HepG2 (cell line): ENCODE results near the gene MYO7B. TPM values are rescaled to one million over a fixed set of nuclear protein-coding genes. Genes with fewer than 3 reads are reported as not detected.

Source experiments
- AGO1 ChIP-seq: fragments of 200-400 bp; formaldehyde crosslinking; IDR thresholded peaks from 2 replicates; pipeline ENCODE4 v1.6.1; 2017; ENCODE audit warnings: mild to moderate bottlenecking, low read depth, low read length, moderate library complexity; ENCODE audit not compliant: poor library complexity, severe bottlenecking
- ATM ChIP-seq: fragments of 450-650 bp; IDR thresholded peaks from 2 replicates; pipeline ENCODE4 v1.7.1; 2017; ENCODE audit warnings: mild to moderate bottlenecking, borderline replicate concordance
- BCL6 ChIP-seq: IDR thresholded peaks from 2 replicates; pipeline ENCODE4 v1.6.1; 2016; ENCODE audit warnings: missing genetic modification reagents, missing compliant biosample characterization
- GLI4 ChIP-seq: sonication (generic); formaldehyde crosslinking; IDR thresholded peaks from 2 replicates; pipeline ENCODE4 v1.5.1; 2020; ENCODE audit warnings: missing genetic modification reagents, mild to moderate bottlenecking, moderate library complexity, borderline replicate concordance
- HDAC1 ChIP-seq: sonication (generic); formaldehyde crosslinking; IDR thresholded peaks from 2 replicates; pipeline ENCODE4 v1.5.1; 2020; ENCODE audit warnings: mild to moderate bottlenecking, missing genetic modification reagents
- HNRNPL ChIP-seq: fragments of 200-400 bp; formaldehyde crosslinking; IDR thresholded peaks from 2 replicates; pipeline ENCODE4 v1.6.1; 2017; ENCODE audit warnings: mild to moderate bottlenecking, low read depth, low read length
- LCORL ChIP-seq, 2 experiments: fragments of 450-650 bp in 1 of 2; sonication (generic) in 1 of 2; formaldehyde crosslinking in 1 of 2; IDR thresholded peaks; 2 replicates each; pipeline versions ENCODE4 v1.5.0 to v1.6.1; 2017 to 2020; ENCODE audit warnings: antibody characterized with exemption in 1 of 2, missing genetic modification reagents in 1 of 2
- MTA1 ChIP-seq: sonication (generic); formaldehyde crosslinking; IDR thresholded peaks from 2 replicates; pipeline ENCODE4 v1.4.0; 2020; ENCODE audit warnings: missing genetic modification reagents, mild to moderate bottlenecking, borderline replicate concordance
- NFKBIZ ChIP-seq: IDR thresholded peaks from 2 replicates; pipeline ENCODE4 v1.6.1; 2018; ENCODE audit warnings: missing genetic modification reagents, missing compliant biosample characterization
- NR2F1 ChIP-seq, 2 experiments: fragments of 450-650 bp in 1 of 2; formaldehyde crosslinking in 1 of 2; IDR thresholded peaks; 2 replicates each; pipeline versions ENCODE4 v1.5.0 to v1.6.1; 2016 to 2020; ENCODE audit warnings: mild to moderate bottlenecking in 1 of 2, missing compliant biosample characterization in 1 of 2, missing genetic modification reagents in 1 of 2, moderate library complexity in 1 of 2
- PCBP1 ChIP-seq: fragments of 200-400 bp; formaldehyde crosslinking; IDR thresholded peaks from 2 replicates; pipeline ENCODE4 v1.6.1; 2017; ENCODE audit warnings: mild to moderate bottlenecking, low read depth, low read length, borderline replicate concordance
- REL ChIP-seq: sonication (generic); formaldehyde crosslinking; conservative IDR thresholded peaks from 2 replicates; pipeline ENCODE4 v1.8.0; 2022; ENCODE audit warnings: mild to moderate bottlenecking, missing genetic modification reagents, moderate library complexity
- RFX1 ChIP-seq: fragments of 450-650 bp; IDR thresholded peaks from 2 replicates; pipeline ENCODE4 v1.6.1; 2017
- RXRA ChIP-seq: sonication (generic); formaldehyde crosslinking; IDR thresholded peaks from 2 replicates; pipeline ENCODE4 v1.5.1; 2020; ENCODE audit warnings: missing genetic modification reagents
- SOX13 ChIP-seq, 3 experiments: fragments of 450-650 bp in 1 of 3; sonication (generic) in 1 of 3; formaldehyde crosslinking in 1 of 3; IDR thresholded peaks in 2 of 3; conservative IDR thresholded peaks in 1 of 3; 2 replicates each; pipeline versions ENCODE4 v1.5.0 to v1.6.1; 2016 to 2020; ENCODE audit warnings: antibody characterized with exemption in 1 of 3, mild to moderate bottlenecking in 1 of 3, missing compliant biosample characterization in 1 of 3, missing genetic modification reagents in 1 of 3, moderate library complexity in 1 of 3
- TEAD3 ChIP-seq: optimal IDR thresholded peaks from 2 replicates; pipeline ENCODE3; 2016; ENCODE audit warnings: borderline replicate concordance
- ZBTB38 ChIP-seq: sonication (generic); formaldehyde crosslinking; IDR thresholded peaks from 2 replicates; pipeline ENCODE4 v1.5.1; 2020; ENCODE audit warnings: mild to moderate bottlenecking, missing genetic modification reagents
- ZMAT3 ChIP-seq: sonication (generic); formaldehyde crosslinking; conservative IDR thresholded peaks from 2 replicates; pipeline ENCODE4 v1.7.0; 2021; ENCODE audit warnings: missing genetic modification reagents
- ZMYM3 ChIP-seq: sonication (generic); formaldehyde crosslinking; IDR thresholded peaks from 2 replicates; pipeline ENCODE4 v1.5.1; 2020; ENCODE audit warnings: mild to moderate bottlenecking, missing genetic modification reagents
- ZMYM4 ChIP-seq: sonication (generic); formaldehyde crosslinking; IDR thresholded peaks from 2 replicates; pipeline ENCODE4 v1.8.1; 2023; ENCODE audit warnings: mild to moderate bottlenecking, missing genetic modification reagents
- ZNF446 ChIP-seq: sonication (generic); formaldehyde crosslinking; IDR thresholded peaks from 2 replicates; pipeline ENCODE4 v1.5.0; 2020; ENCODE audit warnings: mild to moderate bottlenecking, missing genetic modification reagents
- ZNF761 ChIP-seq: sonication (generic); formaldehyde crosslinking; conservative IDR thresholded peaks from 2 replicates; pipeline ENCODE4 v1.4.0; 2020; ENCODE audit warnings: mild to moderate bottlenecking, missing genetic modification reagents
- ZNF776 ChIP-seq: sonication (generic); formaldehyde crosslinking; IDR thresholded peaks from 2 replicates; pipeline ENCODE4 v1.4.0; 2020; ENCODE audit warnings: mild to moderate bottlenecking, missing genetic modification reagents
- polyA plus RNA-seq, 8 experiments: library from polyadenylated mRNA; depleted of rRNA in 3 of 8; stranded (reverse) in 7 of 8; unstranded in 1 of 8; fragments of >200 nt; fragmentation: Illumina TruSeq in 4 of 8; extraction: Trizol in 4 of 8; gene quantifications; 2 replicates each; pipeline versions ENCODE4 v1.2.1 to v1.2.3, GENCODE V29; 2011 to 2016; ENCODE audit warnings: low read depth in 4 of 8, missing spikeins in 1 of 8, mixed read lengths in 1 of 8; ENCODE audit not compliant: insufficient read depth in 1 of 8
- total RNA-seq, 5 experiments: library from RNA; depleted of rRNA; stranded (reverse); fragments of >200 nt; fragmentation: Illumina TruSeq; extraction: Trizol; gene quantifications; 2 replicates each; pipeline ENCODE4 v1.2.3, GENCODE V29; 2016; ENCODE audit warnings: low read depth in 1 of 5
- TF ChIP-seq, protein P1 (sequence below): sonication (generic); formaldehyde crosslinking; conservative IDR thresholded peaks from 2 replicates; pipeline ENCODE4 v1.4.0; 2020; ENCODE audit warnings: mild to moderate bottlenecking, missing genetic modification reagents, moderate library complexity

MYO7B gene
- total and polyA plus RNA-seq, 2 of the 13 experiments (the other 11 are each of a cell fraction or from before 2014, with no cell fraction given), result not detected

DNA sequence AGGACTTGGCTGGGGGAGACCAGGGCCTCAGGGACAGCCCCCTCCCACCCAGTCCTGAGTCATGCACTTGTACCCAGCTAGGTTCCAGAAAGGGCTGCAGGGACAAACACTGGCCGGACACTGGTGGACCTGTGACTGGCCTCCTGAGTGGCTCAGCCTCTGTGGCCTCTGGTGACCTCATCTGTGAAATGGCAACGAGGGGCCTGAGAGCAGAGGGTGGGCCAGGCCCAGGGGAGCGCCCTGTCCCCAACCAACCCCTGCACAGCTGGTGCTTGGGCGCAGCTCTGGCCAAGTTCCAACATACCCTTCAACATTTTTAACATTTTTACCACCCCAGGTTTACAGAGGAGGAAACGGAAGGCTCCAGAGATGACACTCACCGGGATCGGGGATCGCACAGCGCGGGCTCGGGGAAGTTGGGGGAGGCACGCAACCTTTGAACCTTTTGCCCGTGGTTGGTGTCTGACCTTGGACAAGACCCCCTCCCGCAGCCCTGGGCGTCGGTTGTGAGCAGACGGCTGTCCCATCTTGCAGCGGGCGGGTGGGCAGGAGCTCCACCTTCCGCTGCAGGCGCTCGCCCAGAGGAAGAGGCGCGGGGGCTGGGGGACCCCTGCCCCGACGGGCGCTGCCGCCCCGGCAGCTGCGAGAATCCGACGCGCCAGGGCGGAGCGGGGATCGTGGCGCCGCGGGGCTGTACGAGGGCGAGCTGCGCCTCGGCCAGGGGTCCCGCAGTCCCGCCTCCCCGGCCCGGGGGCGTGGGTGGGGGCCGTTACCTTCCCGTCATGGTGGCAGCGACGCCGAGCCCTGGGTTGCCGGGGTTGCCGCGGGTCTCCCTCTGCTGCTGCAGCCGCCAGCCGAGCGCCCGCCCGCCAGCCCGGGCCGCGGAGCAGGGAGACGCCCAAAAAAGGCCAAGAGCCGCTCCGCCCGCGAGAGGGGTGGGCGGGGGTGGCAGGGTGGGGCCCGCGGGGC, 139.0 kb downstream of the MYO7B start (continued):
- TF ChIP-seq HDAC1, result 0 out of 2 replicates have a peak, but pooled peaks have one; percentile 26
- TF ChIP-seq ZMYM3, result 0 out of 2 replicates have a peak, but pooled peaks have one; percentile 36
- TF ChIP-seq BCL6 (CRISPR knock-in tag), result 0 out of 2 replicates have a peak, but pooled peaks have one; percentile 8
- TF ChIP-seq TEAD3 (CRISPR knock-in tag), result peak; percentile 59
- TF ChIP-seq ZMYM4, result peak; percentile 53
- peak; percentile 27; the same call in 1 of the 2 replicates for TF ChIP-seq MTA1
- 0 out of 2 replicates have a peak, but pooled peaks have one; percentile 19 for TF ChIP-seq HNRNPL
- no peak for TF ChIP-seq ATM
- 0 out of 2 replicates have a peak, but pooled peaks have one; percentile 59 for TF ChIP-seq NFKBIZ (CRISPR knock-in tag)
- TF ChIP-seq ZNF761 (CRISPR knock-in tag), result 0 out of 2 replicates have a peak, but pooled peaks have one; percentile 61
- TF ChIP-seq ZNF776, result peak; percentile 77; the same call in 1 of the 2 replicates
- TF ChIP-seq PCBP1, result 0 out of 2 replicates have a peak, but pooled peaks have one; percentile 41
- TF ChIP-seq RFX1, result no peak
- TF ChIP-seq SOX13 (IDR thresholded peaks at IDR 0.05), result no peak
- TF ChIP-seq SOX13 (CRISPR knock-in tag; conservative IDR thresholded peaks at IDR 0.05 in 1 of 2, IDR thresholded peaks at IDR 0.05 in 1 of 2), result 0 out of 4 replicates have a peak, but pooled peaks of 1 of the 2 experiments have one; percentile 13
- no peak for TF ChIP-seq AGO1
- TF ChIP-seq, protein P1, sequence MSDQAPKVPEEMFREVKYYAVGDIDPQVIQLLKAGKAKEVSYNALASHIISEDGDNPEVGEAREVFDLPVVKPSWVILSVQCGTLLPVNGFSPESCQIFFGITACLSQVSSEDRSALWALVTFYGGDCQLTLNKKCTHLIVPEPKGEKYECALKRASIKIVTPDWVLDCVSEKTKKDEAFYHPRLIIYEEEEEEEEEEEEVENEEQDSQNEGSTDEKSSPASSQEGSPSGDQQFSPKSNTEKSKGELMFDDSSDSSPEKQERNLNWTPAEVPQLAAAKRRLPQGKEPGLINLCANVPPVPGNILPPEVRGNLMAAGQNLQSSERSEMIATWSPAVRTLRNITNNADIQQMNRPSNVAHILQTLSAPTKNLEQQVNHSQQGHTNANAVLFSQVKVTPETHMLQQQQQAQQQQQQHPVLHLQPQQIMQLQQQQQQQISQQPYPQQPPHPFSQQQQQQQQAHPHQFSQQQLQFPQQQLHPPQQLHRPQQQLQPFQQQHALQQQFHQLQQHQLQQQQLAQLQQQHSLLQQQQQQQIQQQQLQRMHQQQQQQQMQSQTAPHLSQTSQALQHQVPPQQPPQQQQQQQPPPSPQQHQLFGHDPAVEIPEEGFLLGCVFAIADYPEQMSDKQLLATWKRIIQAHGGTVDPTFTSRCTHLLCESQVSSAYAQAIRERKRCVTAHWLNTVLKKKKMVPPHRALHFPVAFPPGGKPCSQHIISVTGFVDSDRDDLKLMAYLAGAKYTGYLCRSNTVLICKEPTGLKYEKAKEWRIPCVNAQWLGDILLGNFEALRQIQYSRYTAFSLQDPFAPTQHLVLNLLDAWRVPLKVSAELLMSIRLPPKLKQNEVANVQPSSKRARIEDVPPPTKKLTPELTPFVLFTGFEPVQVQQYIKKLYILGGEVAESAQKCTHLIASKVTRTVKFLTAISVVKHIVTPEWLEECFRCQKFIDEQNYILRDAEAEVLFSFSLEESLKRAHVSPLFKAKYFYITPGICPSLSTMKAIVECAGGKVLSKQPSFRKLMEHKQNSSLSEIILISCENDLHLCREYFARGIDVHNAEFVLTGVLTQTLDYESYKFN (CRISPR knock-in tag), result peak; percentile 69
- no peak for TF ChIP-seq REL (CRISPR knock-in tag)
- peak; percentile 73 for TF ChIP-seq RXRA (CRISPR knock-in tag)
- 0 out of 2 replicates have a peak, but pooled peaks have one; percentile 36 for TF ChIP-seq GLI4 (CRISPR knock-in tag)
- TF ChIP-seq ZBTB38 (CRISPR knock-in tag), result peak; percentile 42; the same call in 1 of the 2 replicates
- no peak for TF ChIP-seq LCORL (IDR thresholded peaks at IDR 0.05)
- peak; percentile 75 for TF ChIP-seq LCORL (CRISPR knock-in tag; IDR thresholded peaks at IDR 0.05)
- TF ChIP-seq NR2F1 (CRISPR knock-in tag; IDR thresholded peaks at IDR 0.05), result peak in 1 of 2 experiments; percentile 45; a peak in 2 of 4 replicates
- no peak for TF ChIP-seq ZNF446 (CRISPR knock-in tag)
- 0 out of 2 replicates have a peak, but pooled peaks have one; percentile 23 for TF ChIP-seq ZMAT3 (CRISPR knock-in tag)
